Fibroblast of skin of back (primary cell): Measurements from ENCODE around the gene LCN2.
"Not testable (repeated sequence)": the region's sequence is repeated elsewhere in the genome, so short reads cannot be mapped to it uniquely, and the experiment has no call there.

ENCODE experiments used
- DNase-seq: peaks from one replicate; pipeline ENCODE4 v3.0.0-alpha.2; 2013

Gene LCN2

DNA sequence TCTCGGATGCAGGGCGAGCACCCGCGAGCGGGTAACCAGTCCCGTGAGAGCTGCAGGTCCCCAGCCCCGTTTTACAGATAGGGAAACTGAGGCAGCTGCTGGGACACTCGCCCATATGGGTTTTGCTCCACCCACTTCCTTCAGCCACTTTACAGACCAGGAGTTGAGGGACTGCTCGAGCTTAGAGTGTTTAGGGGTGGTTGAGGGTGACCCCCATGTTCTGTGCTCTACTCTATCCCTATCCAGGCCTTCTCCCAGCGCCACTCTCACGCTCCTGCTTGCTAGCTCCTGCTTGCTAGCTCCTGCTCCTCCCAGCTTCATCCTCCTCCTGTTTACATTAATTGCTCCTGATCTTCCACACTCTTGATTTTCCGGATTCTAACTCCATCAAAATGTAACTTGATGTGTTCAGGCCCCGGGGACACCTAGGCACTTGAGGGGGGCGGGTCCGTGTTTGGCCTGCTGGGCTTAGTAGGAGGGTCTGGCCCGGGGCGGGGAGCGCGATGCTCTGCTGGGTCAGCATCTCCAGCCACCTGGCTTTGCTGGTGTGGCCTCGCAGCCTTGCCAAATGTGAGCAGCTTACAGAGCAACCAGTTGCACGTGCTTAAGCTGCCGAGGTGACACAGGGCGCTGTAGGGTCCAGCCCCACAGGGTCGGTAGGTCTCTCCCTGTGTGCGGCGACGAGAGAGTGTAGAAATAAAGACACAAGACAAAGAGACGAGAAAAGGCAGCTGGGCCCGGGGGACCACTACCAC is 20.2 kb upstream of the LCN2 start:
- DNase-seq: no peak

DNA sequence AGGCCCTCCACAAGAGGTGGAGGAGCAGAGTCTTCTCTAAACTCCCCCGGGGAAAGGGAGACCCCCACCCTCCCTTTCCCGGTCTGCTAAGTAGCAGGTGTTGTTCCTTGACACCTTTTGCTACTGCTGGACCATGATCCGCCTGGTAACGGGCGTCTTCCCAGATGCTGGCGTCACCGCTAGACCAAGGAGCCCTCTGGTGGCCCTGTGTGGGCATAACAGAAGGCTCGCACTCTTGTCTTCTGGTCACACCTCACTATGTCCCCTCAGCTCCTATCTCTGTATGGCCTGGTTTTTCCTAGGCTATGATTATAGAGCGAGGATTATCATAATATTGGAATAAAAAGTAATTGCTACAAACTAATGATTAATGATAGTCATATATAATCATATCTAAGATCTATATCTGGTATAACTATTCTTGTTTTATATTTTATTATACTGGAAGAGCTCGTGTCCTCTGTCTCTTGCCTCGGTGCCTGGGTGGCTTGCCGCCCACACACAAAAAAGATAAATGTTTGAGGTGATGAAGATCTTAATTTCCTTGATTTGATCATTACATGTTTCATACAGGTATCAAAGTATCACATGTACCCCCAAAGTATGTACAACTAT is 19.2 kb upstream of the LCN2 start:
- DNase-seq: not testable (repeated sequence)

DNA sequence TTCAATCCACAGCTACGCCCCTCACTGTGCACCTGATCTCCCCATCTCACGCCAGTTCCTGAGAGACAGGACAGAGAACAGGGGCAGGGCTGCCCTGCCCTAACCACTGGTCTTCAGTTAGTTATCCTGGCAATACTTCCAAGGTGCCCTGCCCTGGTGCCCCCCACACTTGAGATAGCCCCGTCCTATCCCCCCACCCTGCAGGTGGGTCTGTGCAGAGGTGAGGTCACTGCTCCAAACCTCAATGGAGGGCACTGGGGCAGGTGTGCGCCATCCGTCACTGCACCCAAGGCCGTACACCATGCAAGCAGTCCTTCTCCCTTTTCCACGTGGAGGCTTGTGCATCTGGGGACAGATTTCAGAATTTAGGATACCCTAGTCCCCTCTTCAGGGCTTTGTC is 18.6 kb upstream of the LCN2 start:
- not testable (repeated sequence) for DNase-seq

- not testable (repeated sequence) for DNase-seq
These were observed 17.9 kb upstream of the LCN2 start for GRCh38 chr9:128131346-128131745.

- not testable (repeated sequence) for DNase-seq
These were observed 17.1 kb upstream of the LCN2 start for GRCh38 chr9:128132139-128132538.

- DNase-seq: not testable (repeated sequence)
These were observed 13.7 kb upstream of the LCN2 start for GRCh38 chr9:128135561-128135960.

- peak; percentile 66 for DNase-seq
These were observed 12.1 kb upstream of the LCN2 start for GRCh38 chr9:128136816-128137793.

GRCh38 chr9:128138001-128138400 is 11.3 kb upstream of the LCN2 start:
- DNase-seq: no peak

GRCh38 chr9:128139621-128140020 is 9.6 kb upstream of the LCN2 start:
- DNase-seq: no peak

DNA sequence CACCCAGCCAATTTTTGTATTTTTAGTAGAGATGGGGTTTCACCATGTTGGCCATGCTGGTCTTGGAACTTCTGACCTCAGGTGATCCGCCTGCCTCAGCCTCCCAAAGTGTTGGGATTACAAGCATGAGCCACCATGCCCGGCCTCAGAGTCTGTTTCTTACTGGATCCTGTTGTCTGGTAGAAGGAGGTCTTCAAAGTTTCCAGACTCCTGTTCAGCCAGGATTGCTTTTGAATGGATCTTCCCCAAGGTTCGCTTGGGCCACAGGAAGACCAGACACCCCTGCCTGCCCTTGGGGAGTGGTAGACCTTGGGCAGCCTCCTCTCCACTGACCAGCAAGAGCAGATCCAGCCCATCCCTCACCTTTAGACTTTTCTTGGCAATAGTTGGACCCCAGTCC is 7.6 kb upstream of the LCN2 start:
- DNase-seq: no peak

DNA sequence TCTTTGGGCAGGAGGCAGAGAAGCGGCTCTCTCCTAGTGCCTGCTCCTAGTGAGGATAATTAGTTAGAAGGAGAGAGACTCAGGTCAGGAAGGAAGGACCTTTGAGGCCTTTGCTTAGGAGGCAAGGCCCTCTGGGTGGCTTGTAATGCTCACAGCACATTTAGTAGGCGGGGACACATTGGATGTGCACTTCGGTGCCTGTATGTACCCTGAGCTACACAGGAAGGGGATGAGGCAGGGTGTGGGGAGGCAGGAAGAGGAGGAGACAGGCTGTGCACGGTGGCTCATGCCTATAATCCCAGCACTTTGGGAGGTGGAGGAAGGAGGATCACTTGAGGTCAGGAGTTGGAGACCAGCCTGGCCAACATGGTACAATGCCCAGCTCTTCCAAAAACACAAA is 7.2 kb upstream of the LCN2 start:
- no peak for DNase-seq

DNA sequence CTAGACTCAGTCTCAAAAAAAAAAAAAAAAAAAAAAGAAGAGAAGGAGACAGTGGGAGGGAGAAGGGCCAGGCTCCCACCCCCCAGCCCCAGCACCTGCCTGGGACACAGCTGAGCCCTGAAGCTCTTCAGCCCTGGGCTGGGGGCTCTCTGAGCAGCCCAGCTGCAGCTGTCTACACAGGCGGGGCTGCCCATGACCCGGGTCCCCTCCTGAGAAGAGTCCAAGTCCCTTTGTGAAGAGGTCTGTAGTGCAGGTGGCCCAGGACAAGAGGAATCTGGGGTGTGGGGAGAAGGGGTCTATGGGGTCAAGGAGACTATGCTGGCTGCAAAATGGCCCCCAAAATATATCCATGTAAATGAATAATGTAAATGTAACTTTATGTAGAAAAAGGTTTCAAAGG is 6.7 kb upstream of the LCN2 start:
- DNase-seq: no peak

GRCh38 chr9:128143525-128144238 is 5.6 kb upstream of the LCN2 start:
- DNase-seq: no peak

- DNase-seq: no peak
These were observed 4.7 kb upstream of the LCN2 start for GRCh38 chr9:128144239-128145181.

GRCh38 chr9:128145536-128145935 is 3.7 kb upstream of the LCN2 start:
- no peak for DNase-seq

- DNase-seq: no peak
These were observed 3.3 kb upstream of the LCN2 start for GRCh38 chr9:128145951-128146351.

DNA sequence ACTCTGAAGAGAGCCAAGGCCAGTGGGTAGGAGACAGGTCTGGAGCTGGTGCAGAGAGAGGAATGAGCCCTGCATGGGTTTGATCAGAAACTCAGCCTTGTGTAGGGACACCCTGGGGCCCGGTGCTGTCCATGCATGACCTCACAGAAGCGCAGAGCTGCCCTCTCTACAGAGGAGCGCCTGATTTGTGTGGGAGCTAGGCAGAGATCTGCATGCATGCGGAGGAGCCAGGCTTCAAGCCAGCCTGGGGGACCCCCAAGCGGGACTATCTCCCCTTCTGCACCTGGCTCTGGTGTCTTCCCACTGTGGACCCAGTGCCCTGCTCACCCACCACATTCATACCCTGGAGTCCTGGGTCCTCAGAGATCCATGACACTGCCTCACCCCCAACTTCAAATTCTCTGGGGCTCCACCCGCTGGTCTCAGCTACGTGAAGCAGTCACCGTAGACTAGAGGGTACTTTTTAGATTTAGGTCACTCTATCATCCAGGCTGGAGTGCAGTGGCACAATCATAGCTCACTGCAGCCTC is 2.6 kb upstream of the LCN2 start:
- DNase-seq: no peak

GRCh38 chr9:128148509-128149000 is 698 bp upstream of the LCN2 start:
- DNase-seq: no peak

DNA sequence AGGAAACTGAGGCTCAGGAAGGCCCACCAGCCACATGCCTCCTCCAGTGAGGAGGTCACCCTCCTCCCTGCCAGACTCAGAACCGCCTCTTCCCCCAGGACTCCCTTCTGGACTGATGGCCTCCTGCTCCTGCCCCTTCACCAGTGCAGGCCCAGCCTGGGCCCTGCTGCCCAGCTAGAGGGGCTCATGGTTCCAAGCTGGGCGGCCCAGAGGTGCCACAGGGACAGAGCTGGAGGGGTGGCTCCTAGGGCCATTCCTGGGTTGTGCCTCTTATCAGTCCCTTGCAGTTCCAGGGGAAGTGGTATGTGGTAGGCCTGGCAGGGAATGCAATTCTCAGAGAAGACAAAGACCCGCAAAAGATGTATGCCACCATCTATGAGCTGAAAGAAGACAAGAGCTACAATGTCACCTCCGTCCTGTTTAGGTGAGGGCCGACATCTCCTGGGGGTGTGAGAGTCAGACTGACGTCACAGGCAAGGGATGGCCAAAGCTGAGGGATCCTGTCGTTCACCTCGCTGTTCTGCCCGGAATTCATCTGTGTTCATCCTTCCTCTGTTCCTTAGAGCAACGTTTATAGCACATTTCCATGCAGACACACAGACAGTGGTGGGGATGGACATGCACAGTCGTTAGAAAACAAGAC is 819 bp downstream of the LCN2 start:
- no peak for DNase-seq

GRCh38 chr9:128150594-128151308 is 1.5 kb downstream of the LCN2 start:
- DNase-seq: no peak
